DOHH2 (cell line): Measurements from ENCODE around the gene PITPNM3.

Experiments
- H3F3A ChIP-seq: fragments of 200-600 bp; sonication (generic), shearing (Covaris generic); 2 replicates; pipeline ENCODE4 v1.6.0; 2016; ENCODE audit warnings: antibody characterized with exemption, mild to moderate bottlenecking; ENCODE audit not compliant: control insufficient read depth, insufficient read depth
- H3K27ac ChIP-seq: fragments of 200-600 bp; sonication (generic); 2 replicates; pipeline ENCODE4 v1.5.1; 2014; ENCODE audit warnings: low read depth, mild to moderate bottlenecking, low read length, moderate library complexity
- H3K27me3 ChIP-seq: fragments of 200-600 bp; sonication (generic); 2 replicates; pipeline ENCODE4 v1.6.1; 2014; ENCODE audit warnings: mild to moderate bottlenecking, low read length, mixed read lengths; ENCODE audit not compliant: control insufficient read depth
- H3K36me3 ChIP-seq: fragments of 200-600 bp; sonication (generic); 2 replicates; pipeline ENCODE4 v1.6.1; 2014; ENCODE audit warnings: mild to moderate bottlenecking, low read length, moderate library complexity, mixed read lengths; ENCODE audit not compliant: control insufficient read depth
- H3K4me1 ChIP-seq: fragments of 200-600 bp; sonication (generic); 2 replicates; pipeline ENCODE4 v1.6.1; 2014; ENCODE audit warnings: mild to moderate bottlenecking, low read length, mixed read lengths; ENCODE audit not compliant: control insufficient read depth
- H3K4me2 ChIP-seq: fragments of 200-600 bp; sonication (generic); 2 replicates; pipeline ENCODE4 v1.6.0; 2014; ENCODE audit warnings: mild to moderate bottlenecking, low read length, moderate library complexity
- H3K4me3 ChIP-seq: fragments of 200-600 bp; sonication (generic); 2 replicates; pipeline ENCODE4 v1.5.1; 2014; ENCODE audit warnings: mild to moderate bottlenecking, low read length, mixed read lengths
- H3K79me2 ChIP-seq: fragments of 200-600 bp; sonication (generic); 2 replicates; pipeline ENCODE4 v1.6.1; 2014; ENCODE audit warnings: mild to moderate bottlenecking, low read length, mixed read lengths; ENCODE audit not compliant: control insufficient read depth
- H3K9me2 ChIP-seq: fragments of 200-600 bp; sonication (generic); replicated peaks from 2 replicates; pipeline ENCODE4 v1.6.1; 2014; ENCODE audit warnings: mild to moderate bottlenecking, low read length, mixed read lengths; ENCODE audit not compliant: control insufficient read depth
- H3K9me3 ChIP-seq: fragments of 200-600 bp; sonication (generic); 2 replicates; pipeline ENCODE4 v1.6.1; 2014; ENCODE audit warnings: antibody characterized with exemption, low read length, mixed read lengths; ENCODE audit not compliant: control insufficient read depth, insufficient read depth
- H4K20me1 ChIP-seq: fragments of 200-600 bp; sonication (generic); 2 replicates; pipeline ENCODE4 v1.6.0; 2014; ENCODE audit warnings: low read depth, mild to moderate bottlenecking, antibody characterized with exemption, low read length, moderate library complexity; ENCODE audit not compliant: control insufficient read depth, insufficient read depth
- CTCF ChIP-seq: fragments of 200-600 bp; sonication (generic); IDR thresholded peaks from one replicate; pipeline ENCODE4 v1.5.1; 2014; ENCODE audit warnings: antibody characterized with exemption, mild to moderate bottlenecking, low read depth, low read length; ENCODE audit not compliant: poor library complexity, severe bottlenecking
- EZH2phosphoT487 ChIP-seq: fragments of 200-600 bp; sonication (generic); IDR thresholded peaks from 2 replicates; pipeline ENCODE4 v1.6.1; 2017; ENCODE audit warnings: borderline replicate concordance, mild to moderate bottlenecking, antibody characterized with exemption, low read length, moderate library complexity, mixed read lengths

The PITPNM3 gene

GRCh38 chr17:6464446-6465041, 91.8 kb downstream of the PITPNM3 start:
- Histone ChIP-seq H3F3A (no peaks in the 10 kb centered on the region), H3K4me2 (no peak overlapping the region)

GRCh38 chr17:6463616-6464445, 92.5 kb downstream of the PITPNM3 start:
- no peaks in the 10 kb centered on the region for H3K79me2 ChIP-seq
- H3K36me3 ChIP-seq: no peaks in the 10 kb centered on the region
- H3K4me3 ChIP-seq: no peak overlapping the region
- H3K4me2 ChIP-seq: no peak overlapping the region
- H3K4me1 ChIP-seq: no peaks in the 10 kb centered on the region
- no peak overlapping the region for H3K27ac ChIP-seq
- no peaks in the 10 kb centered on the region for H4K20me1 ChIP-seq
- no peak for TF ChIP-seq EZH2phosphoT487
- no peak for TF ChIP-seq CTCF
- H3K27me3 ChIP-seq: no peaks in the 10 kb centered on the region
- no peaks in the 10 kb centered on the region for H3F3A ChIP-seq
- no peaks in the 10 kb centered on the region for H3K9me3 ChIP-seq
- H3K9me2 ChIP-seq: no peaks in the 10 kb centered on the region

More at GRCh38 chr17:6464446-6465041, 91.8 kb downstream of the PITPNM3 start:
- Histone ChIP-seq H3K9me2 (no peaks in the 10 kb centered on the region), H4K20me1 (no peaks in the 10 kb centered on the region), H3K4me1 (no peaks in the 10 kb centered on the region), H3K4me3 (no peak overlapping the region), H3K27me3 (no peaks in the 10 kb centered on the region), H3K9me3 (no peaks in the 10 kb centered on the region), H3K79me2 (no peaks in the 10 kb centered on the region), H3K27ac (no peak overlapping the region), H3K36me3 (no peaks in the 10 kb centered on the region)
- TF ChIP-seq EZH2phosphoT487: no peak
- no peak for TF ChIP-seq CTCF

- Histone ChIP-seq H3K36me3 (no peaks in the 10 kb centered on the region), H3K4me2 (no peak overlapping the region), H3F3A (no peaks in the 10 kb centered on the region), H3K4me3 (no peak overlapping the region), H3K79me2 (no peaks in the 10 kb centered on the region), H3K9me2 (no peaks in the 10 kb centered on the region), H4K20me1 (no peaks in the 10 kb centered on the region), H3K27me3 (no peaks in the 10 kb centered on the region), H3K9me3 (no peaks in the 10 kb centered on the region), H3K4me1 (no peaks in the 10 kb centered on the region), H3K27ac (no peak overlapping the region)
- TF ChIP-seq EZH2phosphoT487 (no peak), CTCF (no peak)
Observed at GRCh38 chr17:6462692-6463091, 93.7 kb downstream of the PITPNM3 start.
